ENCODE measurements around the gene MYH14.

Gene MYH14

DNA sequence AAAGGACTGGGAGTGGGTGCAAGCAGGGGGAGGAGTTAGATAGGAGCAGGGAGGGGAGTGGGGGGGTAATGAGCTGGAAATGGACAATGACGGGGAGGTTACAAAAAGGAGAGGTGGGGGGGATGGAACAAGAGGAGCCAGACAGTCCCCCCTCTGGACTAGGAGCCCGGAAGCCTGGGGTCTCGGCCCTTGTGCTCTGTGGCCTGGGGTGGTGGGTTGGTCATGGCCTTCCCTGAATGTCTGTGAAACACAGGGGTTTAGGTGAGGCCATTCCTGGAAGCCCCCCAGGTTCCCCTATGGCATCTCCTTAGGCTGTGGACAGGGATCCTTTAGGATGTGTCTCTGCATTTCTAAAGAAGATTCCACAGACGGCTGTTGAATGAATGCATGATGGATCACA lies 113.7 kb downstream of the MYH14 start:
- Histone ChIP-seq H3K79me2 (ENCODE audit: control insufficient read depth, low read length) (no peaks in the 10 kb centered on the region), H3K9me3 (ENCODE audit: control insufficient read depth, insufficient read depth, low read length) (no peaks in the 10 kb centered on the region), H3K9me2 (replicated peaks; ENCODE audit: control insufficient read depth, low read length) (no peaks in the 10 kb centered on the region), H3K4me3 (ENCODE audit: low read length) (no peak overlapping the region), H3K4me1 (ENCODE audit: control insufficient read depth, low read length) (peaks cover 13% of the 10 kb centered on the region), H3F3A (ENCODE audit: control insufficient read depth, insufficient read depth) (no peaks in the 10 kb centered on the region), H3K36me3 (ENCODE audit: control insufficient read depth, low read length) (no peaks in the 10 kb centered on the region), H3K27me3 (ENCODE audit: control insufficient read depth, low read length) (peaks cover 31% of the 10 kb centered on the region), H4K20me1 (ENCODE audit: control insufficient read depth, insufficient read depth, low read depth, low read length) (no peaks in the 10 kb centered on the region), H3K27ac (ENCODE audit: low read depth, low read length) (no peak overlapping the region), H3K4me2 (ENCODE audit: low read length) (no peak overlapping the region)
- no peak for TF ChIP-seq EZH2phosphoT487 (IDR thresholded peaks at IDR 0.05; ENCODE audit: borderline replicate concordance, low read length)
- TF ChIP-seq, protein P1, sequence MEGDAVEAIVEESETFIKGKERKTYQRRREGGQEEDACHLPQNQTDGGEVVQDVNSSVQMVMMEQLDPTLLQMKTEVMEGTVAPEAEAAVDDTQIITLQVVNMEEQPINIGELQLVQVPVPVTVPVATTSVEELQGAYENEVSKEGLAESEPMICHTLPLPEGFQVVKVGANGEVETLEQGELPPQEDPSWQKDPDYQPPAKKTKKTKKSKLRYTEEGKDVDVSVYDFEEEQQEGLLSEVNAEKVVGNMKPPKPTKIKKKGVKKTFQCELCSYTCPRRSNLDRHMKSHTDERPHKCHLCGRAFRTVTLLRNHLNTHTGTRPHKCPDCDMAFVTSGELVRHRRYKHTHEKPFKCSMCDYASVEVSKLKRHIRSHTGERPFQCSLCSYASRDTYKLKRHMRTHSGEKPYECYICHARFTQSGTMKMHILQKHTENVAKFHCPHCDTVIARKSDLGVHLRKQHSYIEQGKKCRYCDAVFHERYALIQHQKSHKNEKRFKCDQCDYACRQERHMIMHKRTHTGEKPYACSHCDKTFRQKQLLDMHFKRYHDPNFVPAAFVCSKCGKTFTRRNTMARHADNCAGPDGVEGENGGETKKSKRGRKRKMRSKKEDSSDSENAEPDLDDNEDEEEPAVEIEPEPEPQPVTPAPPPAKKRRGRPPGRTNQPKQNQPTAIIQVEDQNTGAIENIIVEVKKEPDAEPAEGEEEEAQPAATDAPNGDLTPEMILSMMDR (IDR thresholded peaks at IDR 0.05; ENCODE audit: low read depth, low read length, poor library complexity, severe bottlenecking) = no peak

DNA sequence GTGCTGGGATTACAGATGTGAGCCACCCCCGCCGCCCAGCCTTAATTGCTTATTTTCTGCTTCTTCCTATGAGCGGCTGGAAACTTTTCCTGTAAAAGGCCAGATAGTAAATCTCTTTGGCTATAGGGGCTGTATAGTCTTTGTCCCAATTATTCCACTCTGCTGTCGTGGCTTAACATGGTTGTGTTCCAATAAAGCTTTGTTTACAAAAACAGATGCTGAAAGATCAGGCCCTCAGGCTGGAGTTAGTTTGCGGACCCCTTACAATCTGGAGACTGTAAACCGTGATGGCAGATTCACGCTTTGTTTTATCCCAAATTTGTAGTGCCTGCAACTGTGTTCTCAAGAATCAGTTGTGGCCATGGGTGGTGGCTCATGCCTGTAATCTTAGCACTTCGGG lies 115.0 kb downstream of the MYH14 start:
- Histone ChIP-seq H4K20me1 (ENCODE audit: control insufficient read depth, insufficient read depth, low read depth, low read length) (no peaks in the 10 kb centered on the region), H3K4me1 (ENCODE audit: control insufficient read depth, low read length) (peaks cover 10% of the 10 kb centered on the region), H3K9me2 (replicated peaks; ENCODE audit: control insufficient read depth, low read length) (no peaks in the 10 kb centered on the region), H3F3A (ENCODE audit: control insufficient read depth, insufficient read depth) (no peaks in the 10 kb centered on the region), H3K27me3 (ENCODE audit: control insufficient read depth, low read length) (peaks cover 21% of the 10 kb centered on the region), H3K4me2 (ENCODE audit: low read length) (no peak overlapping the region), H3K79me2 (ENCODE audit: control insufficient read depth, low read length) (no peaks in the 10 kb centered on the region), H3K36me3 (ENCODE audit: control insufficient read depth, low read length) (no peaks in the 10 kb centered on the region), H3K4me3 (ENCODE audit: low read length) (no peak overlapping the region), H3K9me3 (ENCODE audit: control insufficient read depth, insufficient read depth, low read length) (no peaks in the 10 kb centered on the region), H3K27ac (ENCODE audit: low read depth, low read length) (no peak overlapping the region)
- no peak for TF ChIP-seq EZH2phosphoT487 (IDR thresholded peaks at IDR 0.05; ENCODE audit: borderline replicate concordance, low read length)
- TF ChIP-seq, protein P1 (IDR thresholded peaks at IDR 0.05; ENCODE audit: low read depth, low read length, poor library complexity, severe bottlenecking) = no peak

DNA sequence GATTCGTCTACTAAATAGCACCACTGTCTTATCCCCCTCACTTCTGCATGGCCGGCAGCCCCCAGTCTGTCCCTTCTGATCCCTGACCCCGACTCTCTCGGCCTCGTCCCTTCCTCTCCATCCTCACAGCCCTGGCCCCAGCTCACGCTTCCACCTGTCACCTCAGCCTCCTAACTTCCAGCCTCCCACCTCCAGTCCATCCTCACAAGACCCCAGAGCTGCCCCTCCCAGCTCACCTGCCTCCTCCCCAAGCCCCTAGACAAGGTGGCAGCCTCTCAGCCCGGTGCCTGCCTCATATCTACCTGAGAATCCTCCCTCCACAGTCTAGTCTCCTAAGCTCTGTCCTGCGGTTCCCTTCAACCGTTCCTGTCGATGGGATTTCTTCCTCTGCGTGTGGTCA lies 115.7 kb downstream of the MYH14 start:
- no peak overlapping the region for H3K27ac ChIP-seq (ENCODE audit: low read depth, low read length)
- H3K4me1 ChIP-seq (ENCODE audit: control insufficient read depth, low read length) = peaks cover 10% of the 10 kb centered on the region
- TF ChIP-seq, protein P1 (IDR thresholded peaks at IDR 0.05; ENCODE audit: low read depth, low read length, poor library complexity, severe bottlenecking) = no peak
- TF ChIP-seq EZH2phosphoT487 (IDR thresholded peaks at IDR 0.05; ENCODE audit: borderline replicate concordance, low read length) = no peak
- no peaks in the 10 kb centered on the region for H3K9me2 ChIP-seq (replicated peaks; ENCODE audit: control insufficient read depth, low read length)
- no peaks in the 10 kb centered on the region for H4K20me1 ChIP-seq (ENCODE audit: control insufficient read depth, insufficient read depth, low read depth, low read length)
- H3K9me3 ChIP-seq (ENCODE audit: control insufficient read depth, insufficient read depth, low read length) = no peaks in the 10 kb centered on the region
- H3K27me3 ChIP-seq (ENCODE audit: control insufficient read depth, low read length) = peaks cover 16% of the 10 kb centered on the region
- no peaks in the 10 kb centered on the region for H3F3A ChIP-seq (ENCODE audit: control insufficient read depth, insufficient read depth)
- H3K4me3 ChIP-seq (ENCODE audit: low read length) = no peak overlapping the region
- H3K4me2 ChIP-seq (ENCODE audit: low read length) = no peak overlapping the region
- H3K79me2 ChIP-seq (ENCODE audit: control insufficient read depth, low read length) = no peaks in the 10 kb centered on the region
- H3K36me3 ChIP-seq (ENCODE audit: control insufficient read depth, low read length) = no peaks in the 10 kb centered on the region

DNA sequence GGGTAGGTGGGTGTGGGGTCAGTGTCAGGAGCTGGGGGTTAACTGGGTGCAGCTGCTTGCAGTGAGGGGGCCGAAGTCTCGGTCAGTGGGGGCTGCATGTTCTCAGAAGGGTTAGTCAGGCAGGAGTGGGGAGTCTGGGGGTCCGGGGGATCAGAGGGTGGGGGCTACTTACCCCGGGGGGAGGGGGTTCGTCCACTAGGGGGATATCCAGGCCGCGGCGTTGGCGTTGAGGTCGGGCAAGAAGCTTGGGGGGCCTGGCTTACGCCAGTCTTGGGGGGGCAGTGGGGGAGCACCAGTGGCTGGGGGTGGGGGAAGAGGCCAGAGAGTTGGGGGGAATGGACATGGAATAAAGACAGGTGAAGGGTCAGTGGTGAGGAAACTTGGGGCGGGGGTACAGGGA lies 116.6 kb downstream of the MYH14 start:
- TF ChIP-seq, protein P1 (IDR thresholded peaks at IDR 0.05; ENCODE audit: low read depth, low read length, poor library complexity, severe bottlenecking) = no peak
- TF ChIP-seq EZH2phosphoT487 (IDR thresholded peaks at IDR 0.05; ENCODE audit: borderline replicate concordance, low read length) = no peak
- Histone ChIP-seq H3K79me2 (ENCODE audit: control insufficient read depth, low read length) (no peaks in the 10 kb centered on the region), H3K9me2 (replicated peaks; ENCODE audit: control insufficient read depth, low read length) (no peaks in the 10 kb centered on the region), H3K9me3 (ENCODE audit: control insufficient read depth, insufficient read depth, low read length) (no peaks in the 10 kb centered on the region), H3F3A (ENCODE audit: control insufficient read depth, insufficient read depth) (no peaks in the 10 kb centered on the region), H3K4me2 (ENCODE audit: low read length) (no peak overlapping the region), H3K36me3 (ENCODE audit: control insufficient read depth, low read length) (no peaks in the 10 kb centered on the region), H3K27ac (ENCODE audit: low read depth, low read length) (no peak overlapping the region), H3K4me1 (ENCODE audit: control insufficient read depth, low read length) (peaks cover 11% of the 10 kb centered on the region), H3K27me3 (ENCODE audit: control insufficient read depth, low read length) (peaks cover 8% of the 10 kb centered on the region), H3K4me3 (ENCODE audit: low read length) (no peak overlapping the region), H4K20me1 (ENCODE audit: control insufficient read depth, insufficient read depth, low read depth, low read length) (peaks cover 5% of the 10 kb centered on the region; the same call in 1 of the 2 replicates)

Measured in DOHH2 (cell line).